HL-60 (cell line): ENCODE data around the gene VWA8.

ENCODE experiments used
- DNase-seq, 2 experiments: peaks; one replicate each; pipeline ENCODE4 v3.0.0-alpha.2; 2010 to 2020; ENCODE audit warnings: low read depth in 1 of 2, low spot score in 1 of 2
- H3K27ac ChIP-seq: fragments of 250-450 bp; sonication (Bioruptor Pico); replicated peaks from 2 replicates; pipeline ENCODE4 v1.5.1; 2020; ENCODE audit warnings: mild to moderate bottlenecking, moderate library complexity
- H3K27me3 ChIP-seq: fragments of 250-450 bp; sonication (Bioruptor Pico); 2 replicates; pipeline ENCODE4 v1.5.1; 2021; ENCODE audit warnings: mild to moderate bottlenecking, moderate library complexity; ENCODE audit not compliant: insufficient read depth, poor library complexity, severe bottlenecking
- H3K4me3 ChIP-seq: replicated peaks from 2 replicates; pipeline ENCODE4 v1.5.1; 2011; ENCODE audit warnings: mild to moderate bottlenecking, control low read depth, low read length; ENCODE audit not compliant: insufficient read depth
- GABPA ChIP-seq: IDR thresholded peaks from 2 replicates; pipeline ENCODE4 v1.6.1; 2012; ENCODE audit warnings: low read depth
- POLR2AphosphoS5 ChIP-seq: IDR thresholded peaks from 2 replicates; pipeline ENCODE4 v1.6.1; 2012; ENCODE audit warnings: low read depth
- SPI1 ChIP-seq: IDR thresholded peaks from 2 replicates; pipeline ENCODE4 v1.6.1; 2012; ENCODE audit warnings: low read depth, mild to moderate bottlenecking, borderline replicate concordance
- TF ChIP-seq, protein P1 (sequence below): IDR thresholded peaks from 2 replicates; pipeline ENCODE4 v1.6.1; 2012; ENCODE audit warnings: low read depth; ENCODE audit not compliant: insufficient replicate concordance
- TF ChIP-seq, protein P2 (sequence below): IDR thresholded peaks from one replicate; pipeline ENCODE4 v1.5.1; 2011; ENCODE audit warnings: low read length, control low read depth, inconsistent platforms; ENCODE audit not compliant: insufficient read depth

Gene VWA8

DNA sequence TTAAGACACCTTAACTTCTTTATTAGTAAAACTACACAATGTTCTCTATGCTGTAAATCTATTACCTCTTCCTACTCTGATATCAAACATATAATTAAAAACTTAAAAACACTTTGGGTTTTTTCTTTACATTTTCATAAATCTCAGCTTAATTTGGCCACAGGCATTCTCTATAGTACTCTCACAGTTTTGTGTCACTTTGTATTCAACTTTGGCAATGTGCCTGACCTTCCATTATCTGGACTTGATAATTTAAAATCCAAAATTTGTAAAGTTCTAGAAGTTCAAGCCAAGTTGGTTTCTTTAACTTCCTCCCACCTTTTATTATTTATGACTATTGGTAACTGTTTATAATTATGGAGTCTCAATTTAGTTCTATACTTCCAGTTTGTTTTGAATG, 46.4 kb downstream of the VWA8 start:
- Histone ChIP-seq H3K4me3 (no peak overlapping the region), H3K27me3 (no peaks in the 10 kb centered on the region), H3K27ac (no peak overlapping the region)
- no peak for DNase-seq
- no peak for TF ChIP-seq POLR2AphosphoS5
- TF ChIP-seq, protein P1, sequence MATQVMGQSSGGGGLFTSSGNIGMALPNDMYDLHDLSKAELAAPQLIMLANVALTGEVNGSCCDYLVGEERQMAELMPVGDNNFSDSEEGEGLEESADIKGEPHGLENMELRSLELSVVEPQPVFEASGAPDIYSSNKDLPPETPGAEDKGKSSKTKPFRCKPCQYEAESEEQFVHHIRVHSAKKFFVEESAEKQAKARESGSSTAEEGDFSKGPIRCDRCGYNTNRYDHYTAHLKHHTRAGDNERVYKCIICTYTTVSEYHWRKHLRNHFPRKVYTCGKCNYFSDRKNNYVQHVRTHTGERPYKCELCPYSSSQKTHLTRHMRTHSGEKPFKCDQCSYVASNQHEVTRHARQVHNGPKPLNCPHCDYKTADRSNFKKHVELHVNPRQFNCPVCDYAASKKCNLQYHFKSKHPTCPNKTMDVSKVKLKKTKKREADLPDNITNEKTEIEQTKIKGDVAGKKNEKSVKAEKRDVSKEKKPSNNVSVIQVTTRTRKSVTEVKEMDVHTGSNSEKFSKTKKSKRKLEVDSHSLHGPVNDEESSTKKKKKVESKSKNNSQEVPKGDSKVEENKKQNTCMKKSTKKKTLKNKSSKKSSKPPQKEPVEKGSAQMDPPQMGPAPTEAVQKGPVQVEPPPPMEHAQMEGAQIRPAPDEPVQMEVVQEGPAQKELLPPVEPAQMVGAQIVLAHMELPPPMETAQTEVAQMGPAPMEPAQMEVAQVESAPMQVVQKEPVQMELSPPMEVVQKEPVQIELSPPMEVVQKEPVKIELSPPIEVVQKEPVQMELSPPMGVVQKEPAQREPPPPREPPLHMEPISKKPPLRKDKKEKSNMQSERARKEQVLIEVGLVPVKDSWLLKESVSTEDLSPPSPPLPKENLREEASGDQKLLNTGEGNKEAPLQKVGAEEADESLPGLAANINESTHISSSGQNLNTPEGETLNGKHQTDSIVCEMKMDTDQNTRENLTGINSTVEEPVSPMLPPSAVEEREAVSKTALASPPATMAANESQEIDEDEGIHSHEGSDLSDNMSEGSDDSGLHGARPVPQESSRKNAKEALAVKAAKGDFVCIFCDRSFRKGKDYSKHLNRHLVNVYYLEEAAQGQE, result no peak

DNA sequence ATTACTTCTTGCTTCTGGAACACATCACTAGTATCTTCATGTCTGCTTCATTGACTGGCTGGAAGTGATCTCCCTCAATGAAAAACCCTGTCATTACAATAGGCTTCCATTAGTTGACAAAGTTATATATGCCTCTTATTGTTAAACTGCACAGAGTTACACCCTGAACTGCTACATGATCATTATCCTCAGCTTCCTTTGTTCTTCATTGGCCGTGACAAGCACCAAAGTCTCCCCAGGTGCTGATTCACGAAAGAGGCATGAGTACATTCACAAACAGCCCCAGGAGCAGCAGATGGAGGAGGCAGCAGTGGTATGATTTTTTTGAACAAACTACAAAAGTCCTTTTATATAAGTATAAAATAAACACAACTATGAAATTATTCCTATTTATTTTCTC, 51.4 kb downstream of the VWA8 start:
- TF ChIP-seq, protein P2, sequence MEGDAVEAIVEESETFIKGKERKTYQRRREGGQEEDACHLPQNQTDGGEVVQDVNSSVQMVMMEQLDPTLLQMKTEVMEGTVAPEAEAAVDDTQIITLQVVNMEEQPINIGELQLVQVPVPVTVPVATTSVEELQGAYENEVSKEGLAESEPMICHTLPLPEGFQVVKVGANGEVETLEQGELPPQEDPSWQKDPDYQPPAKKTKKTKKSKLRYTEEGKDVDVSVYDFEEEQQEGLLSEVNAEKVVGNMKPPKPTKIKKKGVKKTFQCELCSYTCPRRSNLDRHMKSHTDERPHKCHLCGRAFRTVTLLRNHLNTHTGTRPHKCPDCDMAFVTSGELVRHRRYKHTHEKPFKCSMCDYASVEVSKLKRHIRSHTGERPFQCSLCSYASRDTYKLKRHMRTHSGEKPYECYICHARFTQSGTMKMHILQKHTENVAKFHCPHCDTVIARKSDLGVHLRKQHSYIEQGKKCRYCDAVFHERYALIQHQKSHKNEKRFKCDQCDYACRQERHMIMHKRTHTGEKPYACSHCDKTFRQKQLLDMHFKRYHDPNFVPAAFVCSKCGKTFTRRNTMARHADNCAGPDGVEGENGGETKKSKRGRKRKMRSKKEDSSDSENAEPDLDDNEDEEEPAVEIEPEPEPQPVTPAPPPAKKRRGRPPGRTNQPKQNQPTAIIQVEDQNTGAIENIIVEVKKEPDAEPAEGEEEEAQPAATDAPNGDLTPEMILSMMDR, result no peak
- no peak for TF ChIP-seq GABPA
- TF ChIP-seq POLR2AphosphoS5, result no peak
- TF ChIP-seq, protein P1, result no peak
- TF ChIP-seq SPI1, result no peak
- no peak for DNase-seq

DNA sequence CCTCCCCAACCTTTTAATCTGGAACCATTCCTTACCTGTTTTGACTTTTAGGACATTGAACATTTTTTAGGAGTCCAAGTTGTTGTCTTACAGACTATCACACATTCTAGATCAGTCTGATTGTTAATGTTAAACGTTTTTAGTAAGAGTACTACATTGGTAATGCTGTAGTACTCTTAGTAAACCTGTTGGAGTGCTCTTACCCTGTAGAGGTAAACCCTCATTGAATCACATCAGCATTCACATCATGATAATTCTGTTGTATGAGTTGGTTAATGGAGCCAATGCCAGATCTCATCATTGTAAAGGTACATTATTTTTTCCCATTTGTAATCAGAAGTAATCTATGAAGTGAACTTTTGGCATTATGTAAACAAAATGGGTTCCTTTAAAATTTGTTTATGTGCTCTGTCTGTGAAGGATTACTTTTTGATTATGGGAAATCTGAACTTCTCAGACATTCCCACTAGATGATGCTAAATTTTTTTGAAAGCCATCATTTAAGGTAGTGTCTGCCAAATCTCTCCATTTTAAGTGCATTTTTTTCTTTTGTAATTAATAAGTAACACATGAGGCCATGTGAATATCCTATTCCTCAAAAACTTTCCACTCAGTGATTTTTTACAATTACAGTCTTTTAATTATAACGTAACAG, 55.2 kb downstream of the VWA8 start:
- H3K4me3 ChIP-seq, result no peak overlapping the region
- H3K27me3 ChIP-seq, result no peaks in the 10 kb centered on the region
- H3K27ac ChIP-seq, result no peak overlapping the region
- TF ChIP-seq, protein P2, result peak; percentile 45
- TF ChIP-seq, protein P1, result no peak
- TF ChIP-seq SPI1, result no peak
- no peak for TF ChIP-seq GABPA
- DNase-seq, result no peak

More for the DNA sequence above, 51.4 kb downstream of the VWA8 start:
- Histone ChIP-seq H3K27me3 (no peaks in the 10 kb centered on the region), H3K4me3 (no peak overlapping the region), H3K27ac (no peak overlapping the region)

- DNase-seq, result no peak
- Histone ChIP-seq H3K27me3 (no peaks in the 10 kb centered on the region), H3K4me3 (no peak overlapping the region), H3K27ac (no peak overlapping the region)
- TF ChIP-seq SPI1 (no peak), POLR2AphosphoS5 (no peak), GABPA (no peak)
- TF ChIP-seq, protein P1, result no peak
- TF ChIP-seq, protein P2, result no peak
These were observed 60.0 kb downstream of the VWA8 start for GRCh38 chr13:41900918-41901317.
